Stimulated activated CD4-positive, alpha-beta T cell treated with anti-CD3 and anti-CD28 coated beads, Interleukin-2, amount 100 ng/mL, for 48 hours (primary cell): ENCODE data around the gene IL1B.
A peak's percentile ranks its signal among the peaks of the same experiment; 100 is the strongest.
"Not testable (repeated sequence)": the region's sequence is repeated elsewhere in the genome, so short reads cannot be mapped to it uniquely, and the experiment has no call there.

Experiments
- DNase-seq, 2 donors: peaks; one replicate each; pipeline ENCODE4 v3.0.0-alpha.2; 2020

The IL1B gene

DNA sequence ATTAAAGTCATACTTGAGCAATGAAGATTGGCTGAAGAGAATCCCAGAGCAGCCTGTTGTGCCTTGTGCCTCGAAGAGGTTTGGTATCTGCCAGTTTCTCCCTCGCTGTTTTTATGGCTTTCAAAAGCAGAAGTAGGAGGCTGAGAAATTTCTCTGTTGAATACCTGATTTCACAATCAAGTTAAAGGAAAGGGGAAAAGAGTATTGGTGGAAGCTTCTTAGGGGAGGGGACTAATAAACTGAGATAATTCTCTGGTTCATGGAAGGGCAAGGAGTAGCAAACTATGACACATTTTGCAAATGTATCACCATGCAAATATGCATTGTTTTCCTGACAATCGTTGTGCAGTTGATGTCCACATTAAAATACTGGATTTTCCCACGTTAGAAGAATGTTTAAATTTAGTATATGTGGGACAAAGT, at the start of gene IL1B:
Gene IL1B (minus strand): TSS at position 85 of the 423 bp plus-strand sequence. CDS start 550 bp downstream, outside the sequence.
- DNase-seq: no peak

DNA sequence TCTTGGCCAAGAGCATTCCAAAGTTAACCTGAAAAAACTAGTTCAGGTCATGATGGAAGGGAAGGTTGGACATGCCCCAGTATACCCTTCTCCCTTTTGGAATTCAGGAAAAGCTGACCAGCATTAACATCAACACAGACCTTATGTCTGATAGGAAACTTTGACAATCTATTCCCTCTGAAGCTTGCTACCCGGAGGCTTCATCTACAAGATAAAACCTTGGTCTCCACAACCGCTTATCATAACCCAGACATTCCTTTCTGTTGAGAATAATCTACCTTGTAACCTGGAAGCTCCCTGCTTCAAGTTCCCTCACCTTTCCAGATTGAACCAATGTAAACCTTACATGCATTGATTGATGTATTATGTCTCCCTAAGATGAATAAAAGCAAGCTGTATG, 49.7 kb upstream of the IL1B start:
- DNase-seq: no peak

DNA sequence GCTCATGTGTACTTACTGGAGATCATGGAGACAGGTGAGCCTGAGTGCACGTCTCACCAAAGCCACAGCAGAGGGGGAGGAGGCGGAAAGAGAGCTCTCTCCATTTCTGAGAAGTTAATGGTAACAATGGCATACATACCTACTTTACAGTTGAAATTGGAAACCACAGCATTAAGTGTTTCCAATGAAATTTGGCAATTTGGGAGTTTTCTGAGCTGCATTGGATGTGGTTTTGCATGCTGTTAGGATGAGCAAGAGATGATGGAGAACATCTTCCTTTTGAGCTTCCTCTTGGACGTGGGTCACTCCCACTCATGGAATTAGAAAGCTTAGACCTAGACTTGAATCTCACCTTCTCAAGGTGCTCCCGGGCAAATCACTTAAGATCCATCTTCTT, 48.9 kb upstream of the IL1B start:
- no peak for DNase-seq

DNA sequence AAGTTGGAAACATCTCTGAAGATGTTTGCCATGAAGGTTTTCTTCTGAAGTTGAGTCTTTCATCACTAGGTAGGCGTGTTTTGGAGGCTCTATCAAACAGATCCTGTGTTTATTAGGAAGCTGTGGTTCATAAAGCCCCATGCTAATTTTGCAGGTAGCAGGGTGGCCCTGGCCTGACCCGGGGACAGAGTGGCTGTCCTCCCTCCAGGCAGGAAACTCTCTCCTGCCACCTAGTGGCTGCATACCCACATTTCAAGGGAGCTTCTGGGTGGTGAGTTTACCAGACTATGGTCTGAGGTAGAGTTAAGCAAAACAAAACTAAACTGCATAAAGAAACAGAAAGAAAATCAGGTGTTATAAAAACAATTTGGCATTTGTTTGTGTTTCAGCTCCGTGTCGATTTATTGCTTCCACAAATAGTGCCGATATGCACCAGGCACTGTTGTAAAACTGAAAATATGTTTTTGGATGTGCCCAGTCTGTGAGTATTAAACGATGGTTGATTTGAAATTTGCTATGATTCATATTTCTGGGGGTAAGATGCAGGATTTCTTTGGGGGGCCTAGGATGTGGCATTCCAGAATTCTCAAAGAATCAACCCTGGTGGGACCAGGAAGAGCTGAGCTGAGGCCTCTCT, 48.4 kb upstream of the IL1B start:
- peak; percentile 77 to 80 for DNase-seq

DNA sequence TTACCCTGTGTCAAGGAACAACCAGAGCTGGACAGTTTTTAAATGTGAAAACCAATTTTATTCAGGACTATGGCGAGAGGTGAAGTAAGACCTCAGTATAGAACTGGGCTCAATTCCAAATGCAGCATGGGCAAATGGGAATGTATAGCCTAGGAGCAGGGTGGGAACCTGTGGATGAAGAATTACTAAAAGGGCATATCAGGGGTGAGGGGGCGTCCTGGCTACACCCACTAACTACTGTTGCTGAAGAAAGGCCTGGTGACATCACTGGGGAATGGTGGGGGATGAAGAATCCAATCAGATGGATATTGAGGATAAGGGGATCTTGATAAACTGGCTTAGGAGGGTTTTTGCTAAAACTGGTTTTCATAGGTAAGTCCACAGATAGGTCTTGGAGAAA, 47.1 kb upstream of the IL1B start:
- DNase-seq: no peak

DNA sequence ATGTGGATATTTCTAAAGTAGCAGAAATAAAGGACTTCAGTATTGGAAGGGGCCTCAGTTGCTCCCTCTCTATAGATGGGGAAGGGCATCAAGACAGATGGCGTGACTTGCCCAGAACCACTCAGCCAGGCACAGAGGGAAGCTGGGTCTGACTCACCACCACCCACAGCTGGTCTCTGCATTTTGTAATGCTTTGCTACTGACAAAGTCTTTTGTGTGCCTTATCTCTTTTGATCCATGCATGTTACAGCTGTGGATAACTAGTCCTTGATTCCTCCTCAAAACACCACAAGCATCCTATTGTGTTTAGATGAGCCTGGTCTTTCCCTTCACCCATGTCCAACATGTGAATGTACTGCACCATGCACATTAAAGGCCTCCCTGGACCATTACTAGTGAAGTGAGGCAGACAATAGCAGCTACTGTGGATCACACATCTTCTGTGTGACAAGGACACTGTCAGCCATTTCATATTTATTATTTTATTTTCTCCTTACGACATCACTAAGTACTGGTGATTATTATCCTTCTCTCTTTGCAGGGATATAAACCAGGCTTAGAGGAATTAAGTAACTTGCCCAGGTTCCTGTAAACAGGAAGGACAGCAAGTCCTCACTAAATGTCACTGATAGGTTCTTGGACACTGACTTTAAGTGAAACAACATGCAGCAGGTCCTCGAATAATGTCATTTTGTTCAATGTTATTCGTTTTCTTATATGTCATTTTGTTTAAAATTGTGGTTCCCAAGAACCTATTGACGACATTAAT, 44.8 kb upstream of the IL1B start:
- DNase-seq: peak in 1 of 2 donors; percentile 33

DNA sequence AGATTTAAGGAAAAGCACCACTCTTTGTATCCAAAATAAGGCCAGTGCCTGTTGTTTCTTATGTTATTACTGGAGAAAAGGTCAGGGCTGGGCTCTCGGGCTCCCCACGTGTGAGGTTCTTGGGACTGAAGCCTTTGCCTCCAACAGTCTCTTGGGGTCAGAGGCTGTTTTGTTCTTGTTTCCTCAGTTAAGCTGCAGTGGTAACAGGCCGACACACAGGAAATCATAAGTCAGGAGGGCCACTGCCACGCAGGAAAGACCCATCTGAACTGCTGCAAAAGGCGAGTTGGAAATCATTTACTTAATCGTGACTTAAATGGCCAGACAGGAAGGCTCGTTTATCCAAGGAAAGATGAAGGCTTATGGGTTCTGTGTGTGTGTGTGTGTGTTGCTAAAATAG, 44.1 kb upstream of the IL1B start:
- no peak for DNase-seq

DNA sequence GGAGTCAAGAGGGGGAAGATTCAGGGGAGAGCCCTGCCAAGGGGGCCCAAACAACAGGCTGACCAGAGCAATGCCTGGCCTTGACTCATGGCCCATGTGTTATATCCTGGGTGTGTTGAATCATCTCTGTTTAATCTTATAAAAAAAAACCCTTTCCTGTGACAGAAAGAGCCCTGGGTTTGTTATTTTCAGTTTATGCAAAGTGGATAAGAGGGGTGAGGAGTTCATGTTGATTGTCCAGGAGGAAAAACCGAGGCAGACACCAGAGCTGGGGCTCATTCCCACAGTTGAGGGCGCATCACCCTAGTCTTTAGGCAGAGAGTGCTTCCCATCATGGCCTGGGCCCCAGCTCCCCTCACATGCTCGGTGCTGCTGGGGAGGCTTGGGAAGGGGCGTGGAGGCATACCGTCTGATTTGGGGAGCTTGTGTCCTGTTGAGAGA, 43.5 kb upstream of the IL1B start:
- no peak for DNase-seq

DNA sequence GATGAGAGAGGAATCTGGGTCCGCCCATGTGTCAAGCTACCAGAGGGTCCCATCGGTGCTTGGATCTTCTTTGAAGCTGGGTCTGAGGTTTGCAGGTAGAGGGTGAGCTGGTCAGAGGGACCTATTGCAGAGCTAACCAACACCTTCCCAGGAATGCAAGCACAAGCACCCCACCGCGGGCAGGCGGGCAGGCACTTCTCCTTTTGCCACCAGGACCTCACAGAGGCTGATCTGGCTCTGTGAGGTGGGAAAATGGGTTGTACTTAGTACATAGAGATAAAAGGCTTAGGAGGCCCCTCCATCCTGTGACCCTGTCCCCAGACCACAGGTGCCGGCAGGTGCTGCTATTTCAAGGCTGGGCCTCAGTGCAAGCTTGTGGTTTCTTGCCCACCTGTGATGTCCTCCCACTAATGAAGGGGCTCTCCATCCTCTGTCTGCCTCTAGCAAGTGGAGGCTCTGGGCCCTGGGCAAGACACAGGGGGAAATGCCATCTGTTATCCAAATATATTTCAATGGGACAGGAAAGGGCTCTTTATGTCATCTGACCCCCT, 43.0 kb upstream of the IL1B start:
- no peak for DNase-seq

DNA sequence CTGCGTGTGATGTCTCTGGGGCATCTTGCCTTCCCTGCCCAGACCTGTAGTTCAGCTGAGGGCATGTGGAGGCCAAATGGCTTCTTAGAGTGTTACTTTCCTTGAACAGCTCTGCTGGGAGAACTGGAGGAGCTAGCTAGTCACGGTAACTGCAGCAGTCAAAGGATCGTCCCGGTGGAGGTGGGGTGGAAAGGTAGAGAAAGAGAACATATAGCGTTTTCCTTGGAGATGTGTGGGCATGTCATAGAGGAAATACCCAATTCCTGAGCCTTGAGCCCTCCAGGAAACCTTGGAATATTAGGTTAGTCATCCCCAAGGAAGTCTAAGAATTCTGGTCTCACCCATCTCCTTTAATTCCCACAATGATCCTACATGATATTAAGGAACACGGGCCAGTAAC, 40.8 kb upstream of the IL1B start:
- DNase-seq: no peak

DNA sequence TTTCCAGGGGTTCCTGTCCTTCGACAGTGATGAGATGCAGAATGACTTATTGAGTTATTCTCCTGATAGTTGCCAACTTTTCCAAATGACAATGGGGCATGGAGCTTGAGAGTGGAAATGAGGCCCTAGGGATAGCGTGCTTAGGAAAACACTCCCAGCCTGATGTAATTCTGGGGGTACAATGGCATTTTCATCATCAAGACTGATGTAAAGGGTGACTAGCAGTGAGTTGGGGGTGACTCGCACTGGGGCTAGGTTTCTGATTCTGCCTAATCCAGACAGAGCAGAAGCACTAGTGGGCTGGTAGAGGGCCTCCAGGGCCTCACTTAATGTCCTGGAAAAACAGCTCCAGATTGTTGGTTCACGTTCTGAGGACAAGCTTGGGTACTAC, 40.4 kb upstream of the IL1B start:
- no peak for DNase-seq

DNA sequence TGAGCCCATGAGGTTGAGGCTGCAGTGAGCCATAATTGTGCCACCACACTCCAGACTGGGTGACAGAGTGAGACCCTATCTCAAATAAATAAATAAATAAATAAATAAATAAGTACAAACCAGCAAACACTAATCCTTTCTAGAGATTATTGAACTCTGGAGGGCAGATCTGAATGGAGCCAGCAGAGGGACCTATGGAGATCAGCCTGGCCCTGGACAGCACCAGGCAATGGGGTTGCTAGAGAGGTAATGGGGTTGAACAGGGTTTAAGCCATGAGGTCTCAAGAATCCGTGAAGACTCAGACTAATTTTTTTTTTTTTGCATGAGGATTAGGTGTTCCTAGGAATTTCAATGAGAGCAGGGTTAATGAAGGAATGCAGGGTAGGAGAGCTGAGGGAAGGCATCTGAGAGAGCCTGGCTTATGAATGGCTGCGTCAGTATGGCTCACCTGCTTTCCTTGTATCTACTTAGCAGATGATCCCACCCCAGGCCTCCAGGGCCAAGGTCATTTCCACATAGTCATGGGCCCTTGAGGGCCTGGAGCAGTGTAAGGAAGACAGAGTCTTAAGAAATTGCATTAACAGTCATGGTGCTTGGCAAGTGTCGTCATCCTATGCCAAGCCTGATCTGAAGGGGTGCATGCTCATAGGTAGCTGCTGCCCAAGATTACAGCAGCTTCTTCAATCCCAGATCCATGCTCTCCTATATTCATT, 39.8 kb upstream of the IL1B start:
- no peak for DNase-seq

DNA sequence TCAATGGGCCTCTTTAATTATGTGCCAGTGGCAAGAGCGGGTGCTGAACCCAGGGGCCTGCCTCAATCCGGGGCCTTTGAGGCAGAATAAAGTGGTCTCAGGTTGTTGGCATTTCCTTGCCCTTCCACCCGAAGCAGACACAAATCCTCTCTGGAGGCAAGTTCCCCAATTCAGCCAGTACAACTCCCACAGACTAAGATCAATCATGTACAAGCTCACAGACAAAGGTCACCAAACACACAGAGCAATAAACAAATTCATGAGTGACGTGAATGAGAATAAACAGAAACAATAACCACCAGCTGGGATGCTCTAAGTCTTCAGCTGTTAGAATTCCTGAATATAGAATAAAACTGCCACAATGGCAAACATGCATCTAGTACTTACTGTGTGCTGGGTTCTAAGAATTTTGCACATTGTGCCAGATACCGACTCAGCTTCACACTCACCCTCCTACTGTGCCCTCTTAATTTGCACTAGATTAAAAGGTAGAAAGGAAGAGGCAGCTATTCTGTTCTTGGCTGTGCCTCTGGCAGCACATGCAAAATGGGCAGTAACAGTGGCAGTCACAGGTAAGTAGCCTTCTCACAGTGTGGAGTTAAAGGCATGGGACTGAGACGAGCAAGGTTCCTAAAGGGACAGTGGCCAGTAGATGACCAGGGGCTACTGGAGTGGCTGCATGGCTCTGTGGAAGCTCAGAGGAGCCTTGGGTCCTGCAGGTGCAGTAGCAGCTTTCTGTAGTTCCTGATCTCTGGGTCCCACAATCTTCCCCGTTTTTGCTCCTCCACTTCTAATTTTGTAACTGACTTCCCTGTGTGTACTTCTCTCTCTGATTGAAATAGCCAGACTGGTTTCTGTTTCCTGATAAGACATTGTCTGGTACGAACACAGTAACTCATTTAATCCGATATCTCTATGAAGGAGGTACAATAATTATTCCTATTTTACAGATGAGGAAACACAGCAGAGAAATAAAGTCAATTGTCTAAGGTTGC, 34.6 kb upstream of the IL1B start:
- DNase-seq: no peak

DNA sequence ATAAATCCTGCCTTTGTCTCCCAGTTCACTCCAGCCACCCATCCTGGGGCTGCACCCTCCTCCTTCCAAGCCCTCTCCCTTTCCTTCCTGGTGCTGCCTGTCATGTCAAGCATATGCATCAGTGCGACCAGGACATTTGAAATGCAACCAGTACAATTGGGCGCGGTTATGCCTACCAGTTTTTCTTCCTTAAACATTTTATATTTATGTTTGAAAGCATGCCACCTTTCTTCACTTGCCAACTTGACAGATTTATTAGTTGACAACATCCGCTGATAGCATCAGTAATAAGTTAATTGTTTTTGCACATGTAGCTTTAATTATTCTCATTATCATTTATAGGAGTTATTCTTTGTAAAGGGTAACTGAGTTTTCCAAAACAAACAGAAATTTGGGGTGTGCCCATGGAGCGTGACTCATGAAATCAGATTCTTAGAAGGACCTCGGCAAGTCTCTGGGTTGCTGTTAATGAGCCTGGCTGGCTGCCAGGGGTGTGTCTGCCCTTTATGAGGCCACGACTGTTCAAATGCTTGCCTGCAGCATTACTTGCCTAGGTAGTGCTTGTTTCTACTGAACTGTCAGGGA, 32.8 kb upstream of the IL1B start:
- peak in 1 of 2 donors; percentile 17 for DNase-seq

DNA sequence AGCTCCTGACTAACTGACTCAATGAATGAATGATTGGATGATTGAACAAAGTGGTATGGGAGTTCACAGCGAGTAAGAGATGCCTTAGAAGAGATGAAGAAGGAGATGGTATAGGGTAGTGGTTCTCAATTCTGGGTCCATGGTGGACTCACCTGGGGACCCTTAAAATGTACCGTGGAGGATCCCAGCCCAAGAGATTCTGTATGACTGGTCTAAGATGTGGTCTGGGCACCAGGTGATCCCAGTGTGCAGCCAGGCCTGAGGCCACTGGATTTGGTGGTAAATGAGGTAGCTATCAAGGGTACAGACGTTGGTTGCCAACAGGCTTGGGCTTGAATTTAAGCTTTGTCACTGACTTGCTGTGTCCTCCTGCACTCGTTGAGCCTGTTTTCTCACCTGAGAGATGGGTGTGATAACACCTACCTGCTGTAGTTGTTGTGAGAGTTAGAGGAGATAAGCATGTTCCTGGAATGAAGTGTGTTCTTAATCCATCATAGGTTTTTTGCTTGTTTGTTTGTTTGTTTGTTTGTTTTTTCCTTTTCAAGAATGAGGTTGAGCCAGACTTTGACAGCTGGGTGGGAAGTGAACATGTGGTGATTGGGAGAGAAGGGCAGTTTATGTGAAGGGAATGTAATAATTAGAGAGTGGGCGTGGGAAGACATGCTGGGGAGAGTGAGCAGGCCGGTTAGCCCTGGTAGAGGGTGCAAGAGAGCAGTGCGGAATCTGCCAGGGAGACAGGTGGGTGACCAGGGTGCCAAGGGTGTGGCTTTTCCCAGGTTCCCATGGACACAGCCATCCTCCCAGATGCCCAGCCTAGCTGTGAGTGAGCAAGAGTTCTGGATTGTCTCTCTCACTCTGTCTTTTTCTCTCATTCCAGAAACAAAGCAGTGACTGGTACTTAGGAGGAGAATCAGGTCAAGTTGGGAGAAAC, 31.4 kb upstream of the IL1B start:
- no peak for DNase-seq

DNA sequence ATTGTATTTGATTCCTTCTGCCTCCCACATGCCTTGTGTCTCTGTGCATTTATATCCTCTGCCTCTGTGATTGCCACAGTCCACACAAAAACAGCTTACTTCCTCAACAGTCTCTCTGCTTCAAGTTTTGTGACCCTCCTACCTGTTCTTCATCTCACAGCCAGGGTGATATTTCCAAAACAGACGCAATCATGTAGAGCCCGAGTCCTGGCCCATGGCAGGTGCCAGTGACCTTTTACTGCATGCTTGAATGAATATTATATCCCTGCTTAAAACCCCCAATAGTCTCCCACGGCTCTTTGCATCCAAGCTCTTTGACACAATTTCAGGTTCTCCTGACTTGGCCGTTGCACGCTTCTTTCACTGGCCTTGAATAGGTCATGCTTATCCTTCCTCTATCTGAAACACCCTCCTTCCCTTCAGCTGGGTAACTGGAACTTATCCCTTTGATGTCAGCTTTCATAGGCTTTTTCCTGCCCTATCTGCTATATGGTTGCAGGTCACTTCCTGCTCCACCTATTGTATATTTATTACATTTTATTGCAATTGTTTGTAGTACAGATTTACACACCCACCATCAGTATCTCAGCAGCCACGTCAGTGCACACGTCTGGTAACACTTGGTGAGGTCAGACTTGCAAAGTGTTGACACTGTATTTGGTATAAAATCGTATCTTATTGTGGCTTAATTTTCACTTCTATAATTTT, 29.7 kb upstream of the IL1B start:
- no peak for DNase-seq

DNA sequence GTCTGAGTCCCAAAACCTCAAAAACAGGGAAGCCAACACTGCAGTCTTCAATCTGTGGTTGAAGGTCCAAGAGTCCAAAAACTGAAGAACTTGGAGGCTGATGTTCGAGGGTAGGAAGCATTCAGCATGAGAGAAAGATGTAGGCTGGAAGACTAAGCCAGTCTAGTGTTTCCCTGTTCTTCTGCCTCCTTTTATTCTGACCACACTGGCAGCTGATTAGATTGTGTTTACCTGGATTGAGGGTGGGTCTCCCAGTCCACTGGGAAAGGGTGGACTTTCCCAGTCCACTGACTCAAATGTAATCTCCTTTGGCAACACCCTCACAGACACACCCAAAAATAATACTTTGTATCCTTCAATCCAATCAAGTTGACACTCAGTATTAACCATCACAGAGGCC, 27.5 kb upstream of the IL1B start:
- DNase-seq: no peak

DNA sequence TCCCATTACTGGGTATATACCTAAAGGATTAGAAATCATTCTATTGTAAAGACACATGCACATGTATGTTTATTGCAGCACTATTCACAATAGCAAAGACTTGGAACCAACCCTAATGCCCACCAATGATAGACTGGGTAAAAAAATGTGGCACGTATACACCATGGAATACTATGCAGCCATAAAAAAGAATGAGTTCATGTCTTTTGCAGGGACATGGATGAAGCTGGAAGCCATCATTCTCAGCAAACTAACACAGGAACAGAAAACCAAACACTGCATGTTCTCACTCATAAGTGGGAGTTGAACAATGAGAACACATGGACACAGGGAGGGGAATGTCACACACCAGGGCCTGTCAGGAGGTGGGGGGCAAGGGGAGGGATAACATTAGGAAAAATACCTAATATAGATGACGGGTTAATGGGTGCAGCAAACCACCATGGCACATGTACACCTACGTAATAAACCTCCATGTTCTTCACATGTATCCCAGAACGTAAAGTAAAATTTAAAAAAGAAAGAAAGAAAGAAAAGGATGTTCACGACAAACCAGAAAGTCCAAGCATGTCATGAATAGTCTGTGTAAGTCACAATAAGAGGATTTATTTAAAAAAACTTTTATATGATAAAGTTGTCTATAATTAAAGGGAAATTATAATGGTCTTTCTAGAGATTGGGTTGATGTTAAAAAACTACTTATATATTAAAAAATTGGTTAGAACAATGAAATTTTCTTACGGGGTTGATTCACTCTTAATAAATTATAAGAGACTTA, 23.0 kb upstream of the IL1B start:
- not testable (repeated sequence) for DNase-seq

DNA sequence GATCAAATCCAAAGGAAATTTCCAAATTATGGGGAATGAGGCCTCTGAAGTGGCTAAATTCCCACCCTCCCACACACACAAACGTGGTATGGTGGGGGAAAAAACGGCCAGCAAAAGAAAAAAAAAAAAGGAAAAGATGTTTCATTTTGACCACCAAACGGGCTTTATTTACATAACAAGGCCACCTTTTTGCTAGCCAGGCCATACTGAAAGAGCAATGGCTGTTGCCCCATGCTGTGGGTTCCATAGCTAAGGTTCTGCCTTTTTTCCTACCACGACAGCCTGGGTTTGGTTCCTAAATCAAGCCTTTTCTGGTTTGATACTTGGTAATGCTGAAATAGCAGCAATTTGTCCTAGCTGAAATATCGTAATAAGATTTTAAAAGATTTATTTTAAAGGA, 14.0 kb upstream of the IL1B start:
- DNase-seq: no peak
